Astrocyte (in vitro differentiated cells and primary cell): ENCODE results near the gene CEP350.

Source experiments
- CTCF ChIP-seq: IDR thresholded peaks from 2 replicates; pipeline ENCODE4 v1.5.1; 2011; ENCODE audit warnings: low read depth, mild to moderate bottlenecking, inconsistent platforms, low read length, moderate library complexity; ENCODE audit not compliant: insufficient read depth
- EZH2 ChIP-seq: IDR thresholded peaks from 2 replicates; pipeline ENCODE4 v1.6.1; 2012; ENCODE audit warnings: mild to moderate bottlenecking, low read length, inconsistent platforms; ENCODE audit not compliant: insufficient read depth

DNA sequence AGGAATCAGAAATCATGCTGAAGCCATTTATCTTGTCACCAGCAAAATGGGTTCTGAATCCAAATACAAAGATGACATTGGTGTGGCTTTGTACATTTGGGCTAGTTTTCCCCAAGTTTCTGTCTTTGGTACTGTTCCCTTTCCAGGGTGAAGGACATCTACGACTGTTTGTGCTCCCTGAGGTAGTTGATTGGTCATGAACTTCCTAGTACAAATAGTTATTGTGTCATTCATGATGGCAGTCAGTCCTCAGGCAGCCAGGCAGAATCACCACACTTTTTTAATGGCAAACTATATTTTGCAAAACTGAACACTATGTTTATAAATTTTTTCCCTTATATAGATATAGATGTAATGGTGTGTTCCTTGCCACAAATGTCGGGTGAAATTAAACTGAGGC is 46.0 kb downstream of the CEP350 start:
- TF ChIP-seq CTCF (no peak), EZH2 (no peak)
